K562 (cell line): ENCODE measurements around the gene ARHGEF40. TPM values are rescaled to one million over a fixed set of nuclear protein-coding genes. Genes with fewer than 3 reads are reported as not detected.
A peak's percentile ranks its signal among the peaks of the same experiment; 100 is the strongest.

Experiments
- ATAC-seq: fragments of 200-7000 bp; cut with Tn5 transposase; 3 replicates; pipeline ENCODE4 v1.9.1; 2020; ENCODE audit warnings: moderate library complexity
- BruUV-seq: library from RNA; stranded (reverse); fragments of 400-500 nt; replicated peaks from 2 replicates; lab custom pipeline; 2021; lab: Mats Ljungman, UMichigan
- CTCF ChIA-PET: fragments of 300-600 bp; formaldehyde crosslinking; extraction: SDS; loops from one replicate; lab custom pipeline; 2021; ENCODE audit warnings: low intra/inter-chr PET ratio; lab: Yijun Ruan, JAX
- POLR2A ChIA-PET: fragments of 300-600, 350-650 bp; sonication (Branson Sonifier 250); formaldehyde crosslinking; extraction: SDS; loops from one replicate; lab custom pipeline; 2021; ENCODE audit warnings: antibody characterized with exemption, inconsistent platforms; lab: Yijun Ruan, JAX
- DNase-seq, 4 experiments: peaks; one replicate each; pipeline versions ENCODE4 v3.0.0 to v3.0.0-alpha.2; 2011 to 2018; ENCODE audit warnings: low spot score in 3 of 4, mixed read lengths in 3 of 4; ENCODE audit errors: extremely low read depth in 1 of 4
- FAIRE-seq: peaks from 2 replicates; lab custom pipeline; 2011; peaks lifted over from hg19 to GRCh38; lab: Jason Lieb, UNC
- H2AFZ ChIP-seq: 2 replicates; pipeline ENCODE4 v1.6.0; 2011; ENCODE audit warnings: low read depth, low read length, control low read depth, inconsistent platforms
- H3K27ac ChIP-seq: fragments of 200-600 bp; 3 replicates; pipeline ENCODE4 v1.8.0; 2011; ENCODE audit warnings: low read depth, mild to moderate bottlenecking, control low read depth, inconsistent platforms, low read length, moderate library complexity, mixed read lengths; ENCODE audit errors: extremely low read depth
- H3K27me3 ChIP-seq, 2 experiments: fragments of 300-600 bp in 1 of 2; 2 replicates in 1 of 2; 3 replicates in 1 of 2; pipeline versions ENCODE4 v1.6.0 to v1.8.0; 2011; ENCODE audit warnings: inconsistent platforms in 2 of 2, low read length in 2 of 2, mild to moderate bottlenecking in 1 of 2, mixed read lengths in 1 of 2, moderate library complexity in 1 of 2; ENCODE audit not compliant: control insufficient read depth in 2 of 2, insufficient read depth in 2 of 2
- H3K36me3 ChIP-seq: fragments of 300-600 bp; 3 replicates; pipeline ENCODE4 v1.8.0; 2011; ENCODE audit warnings: mild to moderate bottlenecking, low read length, inconsistent platforms; ENCODE audit not compliant: control insufficient read depth, insufficient read depth
- H3K4me1 ChIP-seq, 2 experiments: fragments of 200-600 bp in 1 of 2; replicated peaks in 1 of 2; 2 replicates in 1 of 2; 3 replicates in 1 of 2; pipeline versions ENCODE4 v1.5.1 to v1.8.0; 2011; ENCODE audit warnings: inconsistent platforms in 2 of 2, low read length in 2 of 2, mild to moderate bottlenecking in 1 of 2, mixed read lengths in 1 of 2, moderate library complexity in 1 of 2; ENCODE audit not compliant: control insufficient read depth in 2 of 2, insufficient read depth in 2 of 2
- H3K4me2 ChIP-seq: 2 replicates; pipeline ENCODE4 v1.6.1; 2011; ENCODE audit warnings: low read length, control low read depth, inconsistent platforms, mixed read lengths; ENCODE audit not compliant: insufficient read depth
- H3K4me3 ChIP-seq: fragments of 200-600 bp; sonication (generic), shearing (Covaris generic); 2 replicates; pipeline ENCODE4 v1.5.1; 2016; ENCODE audit warnings: control low read depth, inconsistent platforms
- H3K79me2 ChIP-seq: fragments of 200-600 bp; 3 replicates; pipeline ENCODE4 v1.8.0; 2011; ENCODE audit warnings: low read length, inconsistent platforms; ENCODE audit not compliant: control insufficient read depth, insufficient read depth
- H3K9ac ChIP-seq, 2 experiments: 2 replicates each; pipeline versions ENCODE4 v1.6.0 to v1.6.1; 2011; ENCODE audit warnings: low read depth in 2 of 2, low read length in 2 of 2, control low read depth in 1 of 2, inconsistent platforms in 1 of 2, mild to moderate bottlenecking in 1 of 2, mixed read lengths in 1 of 2; ENCODE audit not compliant: insufficient read depth in 1 of 2
- H3K9me1 ChIP-seq: one replicate; pipeline ENCODE4 v1.6.0; 2011; ENCODE audit warnings: inconsistent platforms, mild to moderate bottlenecking, low read length, moderate library complexity; ENCODE audit not compliant: control insufficient read depth, insufficient read depth
- H3K9me3 ChIP-seq: replicated peaks from 2 replicates; pipeline ENCODE4 v1.5.1; 2011; ENCODE audit warnings: low read depth, low read length, inconsistent platforms; ENCODE audit not compliant: control insufficient read depth, insufficient read depth
- H4K20me1 ChIP-seq: replicated peaks from 2 replicates; pipeline ENCODE4 v1.6.1; 2011; ENCODE audit warnings: low read length, inconsistent platforms, mixed read lengths; ENCODE audit not compliant: control insufficient read depth, insufficient read depth
- BCOR ChIP-seq: fragments of 450-650 bp; IDR thresholded peaks from 2 replicates; pipeline ENCODE4 v1.6.1; 2016
- CREB3L1 ChIP-seq: fragments of 450-650 bp; IDR thresholded peaks from 2 replicates; pipeline ENCODE4 v1.6.1; 2014; ENCODE audit warnings: low read depth, mild to moderate bottlenecking, moderate library complexity, borderline replicate concordance
- ID3 ChIP-seq, 2 experiments: fragments of 250-450 bp in 1 of 2; fragments of 450-650 bp in 1 of 2; sonication (Bioruptor Pico) in 1 of 2; IDR thresholded peaks; 2 replicates each; pipeline versions ENCODE4 v1.6.1 to v1.8.0; 2016 to 2021; ENCODE audit warnings: mild to moderate bottlenecking in 2 of 2, moderate library complexity in 2 of 2, missing compliant biosample characterization in 1 of 2, missing genetic modification characterization in 1 of 2
- KDM2B ChIP-seq: fragments of 250-450 bp; sonication (Bioruptor Pico); IDR thresholded peaks from 2 replicates; pipeline ENCODE4 v1.8.0; 2021; ENCODE audit warnings: mild to moderate bottlenecking, moderate library complexity
- LEF1 ChIP-seq: fragments of 450-650 bp; IDR thresholded peaks from 2 replicates; pipeline ENCODE4 v1.6.1; 2016; ENCODE audit warnings: mild to moderate bottlenecking
- MTA3 ChIP-seq: fragments of 450-650 bp; formaldehyde crosslinking; IDR thresholded peaks from 2 replicates; pipeline ENCODE4 v1.6.1; 2017; ENCODE audit warnings: mild to moderate bottlenecking, borderline replicate concordance
- RAD21 ChIP-seq, 2 experiments: fragments of 250-450 bp in 1 of 2; fragments of 450-650 bp in 1 of 2; sonication (Bioruptor Pico) in 1 of 2; formaldehyde crosslinking in 1 of 2; IDR thresholded peaks in 1 of 2; conservative IDR thresholded peaks in 1 of 2; 2 replicates each; pipeline versions ENCODE4 v1.4.0 to v1.8.0; 2020 to 2022; ENCODE audit warnings: mild to moderate bottlenecking in 2 of 2, moderate library complexity in 1 of 2
- ZC3H11A ChIP-seq: IDR thresholded peaks from 2 replicates; pipeline ENCODE4 v1.6.1; 2012; ENCODE audit warnings: low read depth, low read length, improper control_type of control experiment
- ZNF197 ChIP-seq: fragments of 200-800 bp; sonication (Bioruptor generic); IDR thresholded peaks from 2 replicates; pipeline ENCODE4 v1.6.1; 2016; ENCODE audit warnings: low read depth, missing genetic modification characterization, missing compliant biosample characterization
- ZNF592 ChIP-seq: fragments of 450-650 bp; IDR thresholded peaks from 2 replicates; pipeline ENCODE4 v1.6.1; 2017; ENCODE audit warnings: antibody characterized with exemption, mild to moderate bottlenecking
- WGBS: fragments of 100-300 bp; shearing (Covaris generic); methylation state at CpG from one replicate; pipeline ENCODE4 v1.1.6; 2016; ENCODE audit warnings: low coverage, mixed read lengths; ENCODE audit not compliant: insufficient coverage; ENCODE audit errors: missing lambda C conversion rate; 5-methylcytosine and 5-hydroxymethylcytosine counted together
- in situ Hi-C: fragments of 300-500 bp; cut with MboI; formaldehyde crosslinking; loops from 4 replicates; pipeline ENCODE4 v1.15.0; 2018; ENCODE audit warnings: inconsistent platforms, mixed read lengths
- intact Hi-C: fragments of 100-400 bp; cut with micrococcal nuclease; formaldehyde crosslinking; loops from 2 replicates; pipeline ENCODE4 v1.14.2; 2022
- polyA plus RNA-seq, 8 experiments: library from polyadenylated mRNA; depleted of rRNA in 4 of 8; stranded (reverse) in 5 of 8; unstranded in 3 of 8; fragments of >200 nt; fragmentation: Nextera tagmentation in 2 of 8; fragmentation: Illumina TruSeq in 1 of 8; extraction: Ambion mirVana in 2 of 8; extraction: Trizol in 1 of 8; gene quantifications; 2 replicates each; pipeline versions ENCODE4 v1.2.1 to v1.2.3, GENCODE V29; 2011 to 2014; ENCODE audit warnings: inconsistent platforms in 1 of 8, missing spikeins in 1 of 8
- total RNA-seq, 7 experiments: library from RNA; depleted of rRNA in 6 of 7; stranded (reverse); fragments of >200 nt in 6 of 7; fragmentation: Illumina TruSeq in 2 of 7; extraction: Trizol in 2 of 7; gene quantifications; 2 replicates each; pipeline versions ENCODE4 v1.2.1 to v1.2.3, GENCODE V29; 2011 to 2021; ENCODE audit warnings: low replicate concordance in 1 of 7

Gene ARHGEF40
- total and polyA plus RNA-seq, 9 of the 15 experiments (the other 6 are each of a cell fraction or from before 2014, with no cell fraction given) = 0.42 to 6.3 (median 3.8) TPM

- TF ChIP-seq CREB3L1 = peak; percentile 92
- 0 out of 2 replicates have a peak, but pooled peaks have one; percentile 18 for TF ChIP-seq BCOR
These were observed 33.8 kb downstream of the ARHGEF40 start (continued) for GRCh38 chr14:21103710-21104447.

GRCh38 chr14:21104448-21105060 lies 34.5 kb downstream of the ARHGEF40 start:
- H3K9ac ChIP-seq = peak overlapping the region; percentile 92 to 94
- H3K9me1 ChIP-seq = no peaks in the 10 kb centered on the region
- 9% methylated on average over 8 of the region's 8 CpGs for WGBS
- no peaks in the 10 kb centered on the region for H3K36me3 ChIP-seq
- H2AFZ ChIP-seq = peak overlapping the region; percentile 94
- H3K27me3 ChIP-seq = no peaks in the 10 kb centered on the region
- peak overlapping the region; percentile 87 for H3K4me2 ChIP-seq
- no peaks in the 10 kb centered on the region for H4K20me1 ChIP-seq
- peaks cover 46 to 59% of the 10 kb centered on the region in 2 experiments for H3K4me1 ChIP-seq
- intact Hi-C loops = loop anchor here (1.0 kb wide), 2 partner anchors 10 to 36 kb away; no protein-coding TSS in a partner anchor
- in situ Hi-C loops = no loop called here
- H3K9me3 ChIP-seq = no peaks in the 10 kb centered on the region
- BruUV-seq = no TSS peak
- POLR2A ChIA-PET = interaction anchor here (0.6 to 1.3 kb wide), 9 partner anchors 9 to 251 kb away, joined by 3 to 8 read pairs (median 3); partner anchors contain the start of gene ARHGEF40
- H3K4me3 ChIP-seq = peak overlapping the region; percentile 42
- FAIRE-seq = no peak
- DNase-seq = peak; percentile 29 to 81 (median 44)
- ATAC-seq = peak; percentile 49
- CTCF ChIA-PET = interaction anchor here (1.3 to 5.3 kb wide), 3 partner anchors 12 to 90 kb away, joined by 4 to 54 read pairs (median 13); partner anchors contain the start of gene ARHGEF40
- H3K79me2 ChIP-seq = 0 out of 3 replicates have a peak, but pooled peaks cover 6% of the 10 kb centered on the region
- H3K27ac ChIP-seq = peak overlapping the region; percentile 96
- no peak for TF ChIP-seq ID3 (CRISPR knock-in tag; IDR thresholded peaks at IDR 0.05)
- TF ChIP-seq ID3 (tag; IDR thresholded peaks at IDR 0.05) = peak; percentile 85
- TF ChIP-seq ZC3H11A = 0 out of 2 replicates have a peak, but pooled peaks have one; percentile 47
- no peak for TF ChIP-seq KDM2B
- TF ChIP-seq LEF1 = 0 out of 2 replicates have a peak, but pooled peaks have one; percentile 44
- 0 out of 2 replicates have a peak, but pooled peaks have one; percentile 3 for TF ChIP-seq BCOR
- TF ChIP-seq RAD21 (CRISPR knock-in tag; conservative IDR thresholded peaks at IDR 0.05 in 1 of 2, IDR thresholded peaks at IDR 0.05 in 1 of 2) = peak; percentile 90 to 92
- TF ChIP-seq ZNF592 = 0 out of 2 replicates have a peak, but pooled peaks have one; percentile 38
- peak; percentile 44; the same call in 1 of the 2 replicates for TF ChIP-seq MTA3
- 0 out of 2 replicates have a peak, but pooled peaks have one; percentile 11 for TF ChIP-seq ZNF197 (CRISPR knock-in tag)
